K562 (cell line): ENCODE data around the gene MMP2. TPM values are rescaled to one million over a fixed set of nuclear protein-coding genes. Genes with fewer than 3 reads are reported as not detected.

Source experiments
- ATAC-seq: fragments of 200-7000 bp; cut with Tn5 transposase; 3 replicates; pipeline ENCODE4 v1.9.1; 2020; ENCODE audit warnings: moderate library complexity
- BruUV-seq: library from RNA; stranded (reverse); fragments of 400-500 nt; replicated peaks from 2 replicates; lab custom pipeline; 2021; lab: Mats Ljungman, UMichigan
- CTCF ChIA-PET: fragments of 300-600 bp; formaldehyde crosslinking; extraction: SDS; loops from one replicate; lab custom pipeline; 2021; ENCODE audit warnings: low intra/inter-chr PET ratio; lab: Yijun Ruan, JAX
- POLR2A ChIA-PET: fragments of 300-600, 350-650 bp; sonication (Branson Sonifier 250); formaldehyde crosslinking; extraction: SDS; loops from one replicate; lab custom pipeline; 2021; ENCODE audit warnings: antibody characterized with exemption, inconsistent platforms; lab: Yijun Ruan, JAX
- DNase-seq, 4 experiments: peaks; one replicate each; pipeline versions ENCODE4 v3.0.0 to v3.0.0-alpha.2; 2011 to 2018; ENCODE audit warnings: low spot score in 3 of 4, mixed read lengths in 3 of 4; ENCODE audit errors: extremely low read depth in 1 of 4
- FAIRE-seq: peaks from 2 replicates; lab custom pipeline; 2011; peaks lifted over from hg19 to GRCh38; lab: Jason Lieb, UNC
- H2AFZ ChIP-seq: 2 replicates; pipeline ENCODE4 v1.6.0; 2011; ENCODE audit warnings: low read depth, low read length, control low read depth, inconsistent platforms
- H3K27ac ChIP-seq: fragments of 200-600 bp; 3 replicates; pipeline ENCODE4 v1.8.0; 2011; ENCODE audit warnings: low read depth, mild to moderate bottlenecking, control low read depth, inconsistent platforms, low read length, moderate library complexity, mixed read lengths; ENCODE audit errors: extremely low read depth
- H3K27me3 ChIP-seq, 2 experiments: fragments of 300-600 bp in 1 of 2; 2 replicates in 1 of 2; 3 replicates in 1 of 2; pipeline versions ENCODE4 v1.6.0 to v1.8.0; 2011; ENCODE audit warnings: inconsistent platforms in 2 of 2, low read length in 2 of 2, mild to moderate bottlenecking in 1 of 2, mixed read lengths in 1 of 2, moderate library complexity in 1 of 2; ENCODE audit not compliant: control insufficient read depth in 2 of 2, insufficient read depth in 2 of 2
- H3K36me3 ChIP-seq: fragments of 300-600 bp; 3 replicates; pipeline ENCODE4 v1.8.0; 2011; ENCODE audit warnings: mild to moderate bottlenecking, low read length, inconsistent platforms; ENCODE audit not compliant: control insufficient read depth, insufficient read depth
- H3K4me1 ChIP-seq, 2 experiments: fragments of 200-600 bp in 1 of 2; replicated peaks in 1 of 2; 2 replicates in 1 of 2; 3 replicates in 1 of 2; pipeline versions ENCODE4 v1.5.1 to v1.8.0; 2011; ENCODE audit warnings: inconsistent platforms in 2 of 2, low read length in 2 of 2, mild to moderate bottlenecking in 1 of 2, mixed read lengths in 1 of 2, moderate library complexity in 1 of 2; ENCODE audit not compliant: control insufficient read depth in 2 of 2, insufficient read depth in 2 of 2
- H3K4me2 ChIP-seq: 2 replicates; pipeline ENCODE4 v1.6.1; 2011; ENCODE audit warnings: low read length, control low read depth, inconsistent platforms, mixed read lengths; ENCODE audit not compliant: insufficient read depth
- H3K4me3 ChIP-seq: fragments of 200-600 bp; sonication (generic), shearing (Covaris generic); 2 replicates; pipeline ENCODE4 v1.5.1; 2016; ENCODE audit warnings: control low read depth, inconsistent platforms
- H3K79me2 ChIP-seq: fragments of 200-600 bp; 3 replicates; pipeline ENCODE4 v1.8.0; 2011; ENCODE audit warnings: low read length, inconsistent platforms; ENCODE audit not compliant: control insufficient read depth, insufficient read depth
- H3K9ac ChIP-seq, 2 experiments: 2 replicates each; pipeline versions ENCODE4 v1.6.0 to v1.6.1; 2011; ENCODE audit warnings: low read depth in 2 of 2, low read length in 2 of 2, control low read depth in 1 of 2, inconsistent platforms in 1 of 2, mild to moderate bottlenecking in 1 of 2, mixed read lengths in 1 of 2; ENCODE audit not compliant: insufficient read depth in 1 of 2
- H3K9me1 ChIP-seq: one replicate; pipeline ENCODE4 v1.6.0; 2011; ENCODE audit warnings: inconsistent platforms, mild to moderate bottlenecking, low read length, moderate library complexity; ENCODE audit not compliant: control insufficient read depth, insufficient read depth
- H3K9me3 ChIP-seq: replicated peaks from 2 replicates; pipeline ENCODE4 v1.5.1; 2011; ENCODE audit warnings: low read depth, low read length, inconsistent platforms; ENCODE audit not compliant: control insufficient read depth, insufficient read depth
- H4K20me1 ChIP-seq: replicated peaks from 2 replicates; pipeline ENCODE4 v1.6.1; 2011; ENCODE audit warnings: low read length, inconsistent platforms, mixed read lengths; ENCODE audit not compliant: control insufficient read depth, insufficient read depth
- CREM ChIP-seq: IDR thresholded peaks from 2 replicates; pipeline ENCODE4 v1.6.1; 2014; ENCODE audit warnings: antibody characterized with exemption, low read depth
- CXXC5 ChIP-seq: fragments of 250-450 bp; sonication (Bioruptor Pico); IDR thresholded peaks from 2 replicates; pipeline ENCODE4 v1.8.0; 2022; ENCODE audit warnings: inconsistent platforms, mild to moderate bottlenecking, moderate library complexity
- FOS ChIP-seq: IDR thresholded peaks from 3 replicates; pipeline ENCODE4 v1.6.1; 2011; ENCODE audit not compliant: insufficient read length; ENCODE audit errors: extremely low read depth
- PHB ChIP-seq: fragments of 250-450 bp; sonication (Bioruptor Pico); IDR thresholded peaks from 2 replicates; pipeline ENCODE4 v1.5.0; 2021
- RREB1 ChIP-seq: fragments of 250-450 bp; sonication (Bioruptor Pico); IDR thresholded peaks from 2 replicates; pipeline ENCODE4 v1.4.0; 2020
- SREBF2 ChIP-seq: sonication (generic); formaldehyde crosslinking; IDR thresholded peaks from 2 replicates; pipeline ENCODE4 v1.4.0; 2020; ENCODE audit warnings: mild to moderate bottlenecking, missing genetic modification reagents
- TAF9B ChIP-seq: fragments of 450-650 bp; IDR thresholded peaks from 2 replicates; pipeline ENCODE4 v1.6.1; 2018; ENCODE audit warnings: mild to moderate bottlenecking; ENCODE audit not compliant: partially characterized antibody
- TGIF2 ChIP-seq: sonication (generic); formaldehyde crosslinking; IDR thresholded peaks from 2 replicates; pipeline ENCODE4 v1.8.1; 2022; ENCODE audit warnings: mild to moderate bottlenecking, missing genetic modification reagents, moderate library complexity
- ZBTB43 ChIP-seq: sonication (generic); formaldehyde crosslinking; IDR thresholded peaks from 2 replicates; pipeline ENCODE4 v1.8.0; 2023; ENCODE audit warnings: mild to moderate bottlenecking, missing genetic modification reagents
- ZNF408 ChIP-seq: fragments of 250-450 bp; sonication (Bioruptor Pico); IDR thresholded peaks from 2 replicates; pipeline ENCODE4 v1.4.0; 2020; ENCODE audit warnings: low read depth, mild to moderate bottlenecking, moderate library complexity
- WGBS: fragments of 100-300 bp; shearing (Covaris generic); methylation state at CpG from one replicate; pipeline ENCODE4 v1.1.6; 2016; ENCODE audit warnings: low coverage, mixed read lengths; ENCODE audit not compliant: insufficient coverage; ENCODE audit errors: missing lambda C conversion rate; 5-methylcytosine and 5-hydroxymethylcytosine counted together
- in situ Hi-C: fragments of 300-500 bp; cut with MboI; formaldehyde crosslinking; loops from 4 replicates; pipeline ENCODE4 v1.15.0; 2018; ENCODE audit warnings: inconsistent platforms, mixed read lengths
- intact Hi-C: fragments of 100-400 bp; cut with micrococcal nuclease; formaldehyde crosslinking; loops from 2 replicates; pipeline ENCODE4 v1.14.2; 2022
- polyA plus RNA-seq, 8 experiments: library from polyadenylated mRNA; depleted of rRNA in 4 of 8; stranded (reverse) in 5 of 8; unstranded in 3 of 8; fragments of >200 nt; fragmentation: Nextera tagmentation in 2 of 8; fragmentation: Illumina TruSeq in 1 of 8; extraction: Ambion mirVana in 2 of 8; extraction: Trizol in 1 of 8; gene quantifications; 2 replicates each; pipeline versions ENCODE4 v1.2.1 to v1.2.3, GENCODE V29; 2011 to 2014; ENCODE audit warnings: inconsistent platforms in 1 of 8, missing spikeins in 1 of 8
- total RNA-seq, 7 experiments: library from RNA; depleted of rRNA in 6 of 7; stranded (reverse); fragments of >200 nt in 6 of 7; fragmentation: Illumina TruSeq in 2 of 7; extraction: Trizol in 2 of 7; gene quantifications; 2 replicates each; pipeline versions ENCODE4 v1.2.1 to v1.2.3, GENCODE V29; 2011 to 2021; ENCODE audit warnings: low replicate concordance in 1 of 7

MMP2 gene
- total and polyA plus RNA-seq, 9 of the 15 experiments (the other 6 are each of a cell fraction or from before 2014, with no cell fraction given) = 0.05 to 0.53 TPM; not detected in 7

- TF ChIP-seq PHB (CRISPR knock-in tag) = no peak
These were observed 45.5 kb upstream of the MMP2 start (continued) for GRCh38 chr16:55433535-55433934.

GRCh38 chr16:55434000-55434399 is 45.0 kb upstream of the MMP2 start:
- peaks cover 0 to 17% of the 10 kb centered on the region in 2 experiments; a peak in 2 of 5 replicates for H3K27me3 ChIP-seq
- intact Hi-C loops = no loop called here

More at GRCh38 chr16:55434000-55434399, 45.0 kb upstream of the MMP2 start:
- no peaks in the 10 kb centered on the region for H3K9me3 ChIP-seq
- TF ChIP-seq ZBTB43 (CRISPR knock-in tag) = no peak
- no peak for TF ChIP-seq FOS
- no peak for TF ChIP-seq CREM
- no peak for TF ChIP-seq SREBF2 (CRISPR knock-in tag)
- no peak for TF ChIP-seq RREB1 (CRISPR knock-in tag)
- no peak for TF ChIP-seq ZNF408
- TF ChIP-seq CXXC5 (CRISPR knock-in tag) = no peak
- no peak for TF ChIP-seq TGIF2 (CRISPR knock-in tag)
- no peak for TF ChIP-seq TAF9B
- BruUV-seq = no TSS peak
- no peak overlapping the region for H3K4me2 ChIP-seq
- POLR2A ChIA-PET = no interaction called here
- no peak overlapping the region for H3K9ac ChIP-seq
- no peak for DNase-seq
- H4K20me1 ChIP-seq = no peaks in the 10 kb centered on the region
- no peak for ATAC-seq
- no peak overlapping the region for H2AFZ ChIP-seq
- no peak for FAIRE-seq
- H3K4me1 ChIP-seq = peaks cover 8 to 12% of the 10 kb centered on the region in 2 experiments; a peak in 4 of 5 replicates
- H3K79me2 ChIP-seq = no peaks in the 10 kb centered on the region
- H3K36me3 ChIP-seq = no peaks in the 10 kb centered on the region
- no peaks in the 10 kb centered on the region for H3K9me1 ChIP-seq
- no peak overlapping the region for H3K4me3 ChIP-seq
- 3% methylated on average over 4 of the region's 4 CpGs for WGBS
- H3K27ac ChIP-seq = no peak overlapping the region
- CTCF ChIA-PET = no interaction called here
- in situ Hi-C loops = no loop called here
